Left ventricle myocardium superior (tissue), 1 donor: Measurements from ENCODE around the gene F8A2. TPM values are rescaled to one million over a fixed set of nuclear protein-coding genes. Genes with fewer than 3 reads are reported as not detected.
"Not testable (repeated sequence)": the region's sequence is repeated elsewhere in the genome, so short reads cannot be mapped to it uniquely, and the experiment has no call there.

Experiments
- ATAC-seq: fragments of 200-7000 bp; cut with Tn5 transposase; one replicate; pipeline ENCODE4 v1.9.1; 2020; ENCODE audit warnings: mild to moderate bottlenecking, moderate library complexity
- DNase-seq: peaks from one replicate; pipeline ENCODE4 v3.0.0-alpha.2; 2020
- intact Hi-C: fragments of 100-400 bp; cut with micrococcal nuclease; formaldehyde crosslinking; loops from one replicate; pipeline ENCODE4 v1.11.0; 2022
- long read RNA-seq: library from polyadenylated mRNA; unstranded; transcript quantifications from one replicate; pipeline ENCODE4 v2.0.0, GENCODE V29; 2021
- microRNA-seq: library from miRNA; unstranded; fragments of <30 nt; microRNA quantifications from one replicate; pipeline ENCODE4 v1.2.0, GENCODE V29; 2020; ENCODE audit warnings: borderline number of aligned reads
- total RNA-seq: library from RNA; stranded (reverse); fragmentation: NEBNext Ultra II Directional; extraction: Animal tissue kit (Norgen Biotek cat#: 25700); gene quantifications from one replicate; pipeline ENCODE4 v1.2.1, GENCODE V29; 2021
- donor health status: DM: no; HTN: yes; CAD: no; lungs with severe emphysema.

F8A2 gene
- not detected for total RNA-seq
- long read RNA-seq = 0 reads

DNA sequence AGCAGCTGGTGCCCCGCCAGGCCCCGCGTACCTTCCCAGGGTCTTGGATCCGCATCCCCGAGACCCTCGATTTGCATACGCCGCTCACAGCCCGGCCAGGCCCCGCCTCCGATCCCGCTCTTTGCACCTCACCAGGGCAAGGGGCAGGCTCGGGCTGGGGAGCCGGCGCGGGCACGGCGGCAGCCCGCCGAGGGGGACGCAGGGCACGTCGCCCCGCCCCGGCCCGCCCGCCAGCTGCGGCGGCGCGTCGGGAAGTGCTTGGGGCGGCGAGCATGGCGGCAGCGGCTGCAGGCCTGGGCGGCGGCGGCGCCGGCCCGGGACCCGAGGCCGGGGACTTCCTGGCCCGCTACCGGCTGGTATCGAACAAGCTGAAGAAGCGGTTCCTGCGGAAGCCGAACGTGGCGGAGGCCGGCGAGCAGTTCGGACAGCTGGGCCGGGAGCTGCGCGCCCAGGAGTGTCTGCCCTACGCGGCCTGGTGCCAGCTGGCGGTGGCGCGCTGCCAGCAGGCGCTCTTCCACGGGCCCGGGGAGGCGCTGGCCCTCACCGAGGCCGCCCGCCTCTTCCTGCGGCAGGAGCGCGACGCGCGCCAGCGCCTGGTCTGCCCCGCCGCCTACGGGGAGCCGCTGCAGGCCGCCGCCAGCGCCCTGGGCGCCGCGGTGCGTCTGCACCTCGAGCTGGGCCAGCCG lies at the start of gene F8A2:
TSS of gene F8A2 (plus strand) at position 253 of the 686 bp plus-strand sequence. CDS start at position 273, 20 bp downstream.
- DNase-seq, intact Hi-C loops: not testable (repeated sequence)
- peak; percentile 91 for ATAC-seq

DNA sequence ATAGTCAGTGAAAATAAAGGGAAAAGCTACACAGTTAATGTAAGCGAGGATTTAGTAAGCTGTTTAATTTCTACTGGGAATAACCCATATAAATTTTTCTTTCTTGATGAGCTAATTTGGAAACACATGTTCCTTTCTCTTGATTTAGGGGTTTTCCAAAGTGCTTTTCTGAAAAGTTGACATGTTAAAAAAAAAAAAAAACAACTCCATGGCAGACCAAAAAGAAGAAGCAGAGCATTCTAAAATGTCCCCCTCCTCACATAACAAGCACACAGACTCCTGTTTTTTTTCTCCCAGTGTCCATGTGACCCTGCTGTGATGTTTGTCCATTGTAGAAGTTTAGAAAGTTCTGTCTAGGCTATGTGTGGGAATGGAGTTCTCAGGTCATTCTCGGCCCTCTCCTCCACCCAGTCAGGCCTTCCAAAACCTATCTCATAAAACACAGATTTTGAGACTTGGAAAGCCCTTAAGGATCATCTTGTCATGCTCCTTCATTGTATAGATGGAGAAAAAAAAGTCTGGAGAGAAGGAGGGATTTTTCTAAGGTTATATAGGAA lies 48.3 kb upstream of the F8A2 start:
- DNase-seq (no peak), ATAC-seq (no peak)
- intact Hi-C loops = no loop called here

DNA sequence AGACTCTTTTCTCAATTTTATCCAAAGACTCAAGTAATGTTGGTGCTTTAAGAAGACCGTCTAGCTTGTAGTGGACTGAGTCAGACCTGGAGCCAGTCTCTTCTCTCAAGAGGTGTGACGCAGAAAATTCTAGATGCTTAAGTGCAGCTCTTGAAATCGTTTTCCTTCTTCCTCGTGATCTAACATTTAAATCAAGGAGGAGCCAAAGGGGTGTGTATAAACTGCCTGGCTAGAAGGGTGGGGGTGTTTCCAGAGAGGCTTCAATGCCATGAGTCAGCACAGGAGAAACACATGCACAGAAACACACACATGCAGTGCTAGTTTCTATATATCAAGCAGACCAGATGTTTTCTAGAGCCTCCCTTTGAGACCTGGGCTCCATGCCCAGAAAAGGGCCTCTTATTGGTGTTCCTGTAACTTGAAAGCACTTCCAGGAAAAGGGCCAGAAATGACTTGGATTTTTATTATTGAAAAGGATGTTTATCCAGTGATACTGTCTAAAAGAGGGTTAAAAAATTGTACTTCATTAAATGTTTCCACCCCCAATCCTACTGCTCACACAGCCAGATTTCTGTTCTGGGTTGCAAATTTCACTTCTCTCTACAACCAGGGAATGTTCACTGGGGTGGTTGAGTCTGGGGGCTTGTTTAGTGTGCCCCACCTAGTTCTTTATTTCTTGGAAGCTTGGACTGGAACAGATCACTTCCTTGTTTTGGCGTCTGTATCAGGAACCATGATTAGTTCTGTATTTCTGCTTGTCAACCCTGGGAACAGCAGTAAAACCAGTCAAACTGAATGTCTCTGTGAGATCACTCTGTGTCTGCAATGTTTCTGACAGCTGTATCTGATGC lies 47.2 kb upstream of the F8A2 start, which contains the start of gene CLIC2:
TSS of gene CLIC2 (minus strand) at position 129 of the 851 bp plus-strand sequence. CDS start 187 bp downstream, outside the sequence.
- ATAC-seq = peak; percentile 94
- intact Hi-C loops = no loop called here
- peak; percentile 16 for DNase-seq

DNA sequence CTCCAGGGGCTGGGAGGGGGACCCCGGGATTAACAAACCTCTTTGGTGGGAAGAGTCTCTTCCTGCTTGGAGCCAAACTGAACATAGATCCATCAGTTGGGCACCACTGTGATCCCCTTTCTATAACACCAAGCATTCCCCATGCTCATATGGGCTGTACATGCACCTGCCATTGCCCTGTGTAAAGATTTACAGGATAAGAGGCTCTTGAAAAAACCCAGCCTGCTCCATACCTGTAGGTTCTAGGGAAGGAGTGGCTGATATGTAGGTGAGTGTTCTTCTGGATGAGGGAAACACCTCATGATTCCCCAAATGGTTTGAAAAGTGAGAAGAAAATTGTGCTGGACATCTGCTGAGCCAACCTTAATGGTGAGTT lies 46.6 kb upstream of the F8A2 start:
- ATAC-seq, intact Hi-C loops, DNase-seq: not testable (repeated sequence)

DNA sequence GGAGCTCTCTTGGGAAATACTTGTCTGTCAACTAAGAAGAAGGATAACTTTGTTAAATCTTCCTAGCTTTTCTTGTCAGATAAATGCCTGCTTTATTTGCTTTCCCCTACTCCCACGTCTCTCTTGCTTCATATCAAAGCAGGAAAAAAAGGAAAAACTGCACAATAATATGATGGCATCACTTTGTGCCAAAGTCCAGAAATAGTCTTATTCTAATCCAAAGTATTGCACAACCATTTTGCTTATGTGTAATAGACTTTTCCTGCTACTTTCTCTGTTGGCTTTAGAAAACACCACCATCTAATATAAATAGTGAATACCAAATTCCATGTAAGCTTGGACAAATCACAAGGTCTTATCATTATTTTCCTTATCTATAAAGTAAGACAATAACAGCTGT lies 36.2 kb upstream of the F8A2 start:
- ATAC-seq, DNase-seq, intact Hi-C loops: not testable (repeated sequence)

DNA sequence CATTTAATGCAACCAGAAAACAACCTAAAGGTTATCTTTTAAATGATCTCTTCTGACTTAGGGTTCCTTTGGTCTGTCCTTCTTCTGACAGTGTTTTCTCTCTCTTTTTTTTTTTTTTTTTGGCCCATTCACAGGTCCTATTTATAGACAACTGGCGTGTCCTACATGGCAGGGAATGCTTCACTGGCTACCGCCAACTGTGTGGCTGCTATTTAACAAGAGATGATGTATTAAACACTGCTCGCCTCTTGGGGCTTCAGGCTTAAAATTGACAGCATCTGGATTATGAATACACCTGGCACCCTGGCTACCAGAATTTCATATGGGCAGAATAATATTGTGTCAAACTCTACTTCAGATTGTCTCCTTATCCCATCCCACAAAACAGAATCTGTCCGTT lies 32.4 kb upstream of the F8A2 start:
- peak; percentile 55 for ATAC-seq
- intact Hi-C loops = not testable (repeated sequence)

DNA sequence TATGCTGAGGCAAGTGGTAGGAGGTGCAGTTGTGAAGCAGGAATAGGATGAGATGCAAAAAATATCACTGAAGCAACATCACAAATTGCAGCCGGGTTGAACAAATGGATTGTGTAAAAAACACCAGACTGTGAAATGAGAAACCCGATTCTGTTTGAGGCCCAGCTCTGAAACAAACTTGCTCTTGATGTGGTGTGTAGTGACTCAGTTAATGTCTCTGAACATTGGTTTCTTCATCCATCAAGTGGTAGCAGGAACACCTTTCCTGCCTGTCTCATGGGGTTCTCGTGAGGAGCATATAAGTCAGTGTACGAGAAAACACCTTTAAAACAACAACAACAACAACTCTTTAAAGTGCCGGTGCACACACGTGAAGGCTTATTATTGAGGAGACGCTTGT lies 18.2 kb upstream of the F8A2 start:
- intact Hi-C loops, ATAC-seq, DNase-seq: not testable (repeated sequence)

More for the DNA sequence above, 32.4 kb upstream of the F8A2 start:
- not testable (repeated sequence) for DNase-seq

DNA sequence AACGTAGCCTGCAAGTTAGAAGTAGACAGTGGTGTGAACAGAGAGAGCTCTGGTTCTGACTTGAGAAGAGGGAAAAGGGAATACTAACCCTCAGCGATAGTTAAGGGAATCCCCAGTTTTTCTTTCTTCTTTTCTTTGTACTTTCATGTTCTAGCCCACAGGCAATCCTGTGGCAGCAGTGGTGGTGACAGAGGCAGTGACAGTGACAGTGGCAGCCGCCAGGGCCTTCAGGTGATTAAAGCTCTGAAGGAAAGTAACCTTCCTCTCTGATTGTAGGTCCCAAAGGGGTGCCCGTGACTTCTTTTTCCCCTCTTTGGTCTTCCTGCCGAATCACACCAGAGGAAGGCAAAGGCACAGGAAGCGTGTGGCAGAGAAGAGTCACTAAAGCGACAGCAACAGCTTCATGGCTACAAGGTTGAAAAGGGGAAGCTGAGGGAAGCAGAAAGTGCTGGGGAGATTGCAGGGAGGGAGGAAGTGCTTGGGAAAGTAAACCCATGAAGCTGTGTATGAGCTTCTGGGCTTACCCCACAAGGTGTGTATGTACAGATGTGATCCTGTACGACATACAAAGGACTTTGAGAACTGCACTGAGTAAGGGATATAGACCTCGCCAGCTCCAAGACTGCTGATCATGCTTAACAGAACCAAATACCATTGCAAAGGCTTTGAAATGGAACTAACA lies 8.0 kb upstream of the F8A2 start:
- intact Hi-C loops, DNase-seq: not testable (repeated sequence)
- ATAC-seq = peak; percentile 12

DNA sequence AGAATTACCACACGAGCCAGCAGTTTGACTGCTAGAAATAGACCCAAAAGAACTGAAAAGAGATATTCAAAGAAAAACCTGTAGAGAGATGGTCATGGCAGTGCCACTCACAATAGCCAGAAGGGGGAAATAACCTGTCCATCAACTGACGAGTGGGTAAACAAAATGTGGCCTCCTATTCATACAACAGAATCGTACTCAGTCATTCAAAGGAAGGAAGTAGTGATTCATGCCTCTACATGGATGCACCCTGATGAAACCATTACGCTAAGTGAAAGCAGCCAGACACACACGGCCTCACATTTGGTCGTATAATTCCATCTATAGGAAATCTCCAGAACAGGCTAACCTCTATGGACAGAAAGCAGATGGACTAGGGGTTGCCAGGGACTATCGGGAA lies 2.1 kb upstream of the F8A2 start:
- intact Hi-C loops, DNase-seq, ATAC-seq: not testable (repeated sequence)

DNA sequence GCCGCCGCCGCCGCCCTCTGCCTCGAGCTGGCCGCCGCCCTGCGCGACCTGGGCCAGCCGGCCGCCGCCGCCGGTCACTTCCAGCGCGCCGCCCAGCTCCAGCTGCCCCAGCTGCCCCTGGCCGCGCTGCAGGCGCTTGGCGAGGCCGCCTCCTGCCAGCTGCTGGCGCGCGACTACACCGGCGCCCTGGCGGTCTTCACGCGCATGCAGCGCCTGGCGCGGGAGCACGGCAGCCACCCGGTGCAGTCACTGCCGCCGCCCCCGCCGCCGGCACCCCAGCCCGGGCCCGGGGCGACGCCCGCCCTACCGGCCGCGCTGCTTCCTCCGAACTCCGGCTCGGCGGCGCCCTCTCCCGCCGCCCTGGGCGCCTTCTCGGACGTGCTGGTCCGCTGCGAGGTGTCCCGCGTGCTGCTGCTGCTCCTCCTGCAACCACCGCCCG lies 653 bp downstream of the F8A2 start:
- DNase-seq, intact Hi-C loops: not testable (repeated sequence)
- ATAC-seq = peak; percentile 75

DNA sequence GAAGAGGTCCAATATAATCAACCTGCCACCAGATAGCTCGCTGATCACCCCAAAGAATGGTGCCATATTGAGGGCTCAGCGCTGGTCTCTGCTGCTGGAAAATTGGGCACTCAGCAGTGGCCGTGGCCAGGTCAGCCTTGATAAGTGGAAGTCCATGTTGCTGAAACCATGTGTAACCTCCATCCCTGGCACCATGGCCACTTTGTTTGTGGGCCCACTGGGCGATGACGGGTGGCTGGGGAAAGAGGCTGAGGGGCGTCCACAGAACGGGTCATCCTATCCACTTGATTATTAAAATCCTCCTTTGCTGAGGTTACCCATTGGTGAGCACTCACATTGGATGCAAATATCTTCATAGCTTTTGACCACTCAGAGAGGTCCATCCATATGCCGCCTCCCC lies 7.7 kb downstream of the F8A2 start:
- no peak for DNase-seq
- no peak for ATAC-seq
- intact Hi-C loops = no loop called here

DNA sequence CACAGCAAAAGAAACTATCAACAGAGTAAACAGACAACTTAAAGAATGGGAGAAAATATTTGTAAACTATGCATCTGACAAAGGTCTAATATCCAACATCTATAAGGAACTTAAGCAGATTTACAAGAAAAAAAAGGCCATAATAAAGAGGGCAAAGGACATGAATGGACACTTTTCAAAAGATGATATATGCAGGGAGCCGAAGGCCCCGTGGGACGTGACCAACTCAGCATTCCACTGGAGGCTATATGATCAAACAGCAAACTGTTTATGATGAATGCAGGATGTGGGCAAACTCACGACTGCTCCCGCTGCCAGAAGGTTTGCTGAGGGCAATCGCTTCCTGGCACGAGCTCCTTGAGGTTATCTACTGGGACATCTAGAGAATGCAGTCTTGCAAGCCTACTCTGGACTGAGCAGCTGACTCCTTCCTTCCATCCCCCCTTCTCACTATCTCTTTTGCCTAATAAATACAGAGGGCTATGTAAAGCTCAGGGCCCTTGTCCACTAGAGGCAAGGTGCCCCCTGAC lies 12.9 kb downstream of the F8A2 start:
- intact Hi-C loops, ATAC-seq, DNase-seq: not testable (repeated sequence)

DNA sequence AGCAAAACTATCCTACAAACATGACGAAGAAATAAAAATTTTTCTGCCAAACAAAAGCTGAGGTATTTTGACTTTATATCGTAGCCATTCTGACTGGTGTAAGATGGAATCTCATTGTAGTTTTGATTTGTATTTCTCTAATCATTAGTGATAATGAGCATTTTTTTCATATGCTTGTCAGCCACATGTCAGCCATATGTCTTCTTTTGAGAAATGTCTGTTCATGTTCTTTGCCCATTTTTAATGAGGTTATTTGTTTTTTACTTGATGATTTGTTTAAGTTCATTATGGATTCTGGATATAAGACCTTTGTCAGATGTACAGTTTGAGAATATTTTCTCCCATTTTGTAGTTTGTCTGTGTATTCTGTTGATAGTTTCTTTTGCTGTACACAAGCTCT lies 24.5 kb downstream of the F8A2 start:
- DNase-seq = no peak
- no peak for ATAC-seq
- intact Hi-C loops = no loop called here

DNA sequence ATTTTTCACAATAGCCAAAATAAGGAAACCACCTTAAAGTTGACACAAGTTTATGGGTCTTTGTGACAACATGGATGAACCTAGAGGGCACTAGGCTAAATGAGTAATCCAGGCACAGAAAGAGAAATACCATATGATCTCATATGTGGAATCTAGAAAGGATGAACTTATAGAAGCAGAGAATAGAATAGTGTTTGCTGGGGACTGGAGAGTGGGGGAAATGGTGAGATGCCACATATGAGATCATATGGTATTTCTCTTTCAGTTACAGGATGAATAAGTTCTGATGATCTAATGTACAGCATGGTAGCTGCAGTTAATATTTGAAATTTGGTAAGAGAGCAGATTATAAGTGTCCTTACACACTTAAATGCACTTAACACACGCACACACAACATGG lies 35.9 kb downstream of the F8A2 start:
- intact Hi-C loops = no loop called here
- DNase-seq (no peak), ATAC-seq (no peak)

Small RNA genes within 50 kb of the gene (microRNA-seq; reads per million reads assigned to microRNA genes)
- not detected for gene MIR1184-2

Other genes starting within 250 kb of the F8A2 start
- 68.6 TPM for gene VBP1, start 165.6 kb upstream of the F8A2 start, total RNA-seq
- not detected for gene RAB39B, start 117.6 kb upstream of the F8A2 start, total RNA-seq
- 13.6 TPM for gene CLIC2, start 47.5 kb upstream of the F8A2 start, total RNA-seq
- gene F8A3, start 76.5 kb downstream of the F8A2 start, total RNA-seq = not detected
- 0.69 TPM for gene SPRY3, start 230.5 kb downstream of the F8A2 start, total RNA-seq
- gene TMLHE, start 230.9 kb downstream of the F8A2 start, total RNA-seq = 40.2 TPM